ENCODE data around the gene CPXM1.
"Not testable (repeated sequence)": the region's sequence is repeated elsewhere in the genome, so short reads cannot be mapped to it uniquely, and the experiment has no call there.

CPXM1 gene

GRCh38 chr20:2820896-2821869 is 20.8 kb upstream of the CPXM1 start:
- DNase-seq (ENCODE audit: low spot score) = no peak

GRCh38 chr20:2820084-2820895 is 19.9 kb upstream of the CPXM1 start:
- DNase-seq (ENCODE audit: low spot score) = no peak

DNA sequence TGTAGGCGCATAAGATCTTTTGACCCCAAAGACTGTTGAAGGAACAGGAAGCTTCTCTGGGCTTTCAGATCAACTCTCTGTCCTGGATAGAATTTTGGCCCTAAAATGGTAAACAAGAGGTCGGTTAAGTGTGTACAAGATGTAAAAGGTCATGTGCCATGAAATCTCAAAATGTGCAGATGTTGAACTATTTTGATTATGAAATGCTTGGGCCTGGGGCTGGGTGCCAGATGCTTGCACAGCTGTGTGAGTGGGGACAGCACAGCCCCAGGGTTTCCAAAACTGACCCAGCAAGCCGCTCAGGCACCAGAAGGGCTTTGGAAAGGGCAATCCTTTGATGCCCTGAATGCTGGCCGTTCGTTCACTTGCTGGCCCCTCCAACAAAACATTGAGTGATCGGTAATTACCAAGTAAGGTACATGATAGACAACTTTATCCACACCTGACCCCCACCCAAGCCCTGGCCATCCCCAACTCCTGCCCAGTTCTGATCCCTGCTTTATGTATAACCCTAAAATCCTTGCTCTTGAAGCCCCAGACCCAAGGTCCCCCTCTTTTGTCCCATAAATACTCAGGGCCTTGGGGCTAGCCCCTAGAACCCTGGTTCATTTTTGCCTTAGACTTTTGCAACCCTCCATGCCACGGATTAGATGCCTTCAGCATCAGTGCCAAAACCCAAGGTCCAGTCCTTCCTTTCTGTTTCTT is 17.6 kb upstream of the CPXM1 start:
- no peak for DNase-seq (ENCODE audit: low spot score)

GRCh38 chr20:2817341-2817726 is 16.9 kb upstream of the CPXM1 start:
- DNase-seq (ENCODE audit: low spot score) = no peak

GRCh38 chr20:2816583-2817340 is 16.3 kb upstream of the CPXM1 start:
- DNase-seq (ENCODE audit: low spot score) = no peak

DNA sequence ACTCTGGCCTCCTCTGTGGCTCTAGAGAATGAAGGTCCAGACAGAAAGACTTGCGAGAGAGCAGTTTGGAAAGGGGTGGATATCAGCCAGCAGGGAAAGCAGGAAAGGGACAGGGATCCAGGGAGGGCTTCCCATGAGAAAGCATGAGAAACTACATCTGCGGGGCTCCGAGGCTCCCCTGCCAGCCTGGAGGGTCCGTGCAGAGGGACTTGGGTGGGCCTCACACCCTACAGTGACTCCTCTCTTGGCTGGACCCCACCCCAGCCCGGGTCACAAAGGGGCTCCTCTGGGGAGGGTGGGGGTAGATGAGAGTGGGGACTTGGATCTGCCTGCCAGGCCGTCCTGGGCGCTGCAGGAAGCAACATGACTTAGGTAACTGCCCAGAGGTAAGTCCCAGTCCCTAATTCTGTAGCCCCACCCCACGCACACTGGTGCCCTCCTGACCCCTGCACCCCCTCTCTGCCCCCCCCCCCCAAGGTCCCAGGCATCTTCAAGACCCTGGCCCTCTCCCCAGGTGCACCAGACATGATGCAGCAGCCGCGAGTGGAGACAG is 15.7 kb upstream of the CPXM1 start, which contains the start of gene TMEM239:
Gene TMEM239 (plus strand): TSS at position 335 of the 553 bp plus-strand sequence. CDS start 191 bp downstream, at position 526.
- DNase-seq (ENCODE audit: low spot score) = no peak

GRCh38 chr20:2815242-2815900 is 14.9 kb upstream of the CPXM1 start:
- DNase-seq (ENCODE audit: low spot score) = no peak

DNA sequence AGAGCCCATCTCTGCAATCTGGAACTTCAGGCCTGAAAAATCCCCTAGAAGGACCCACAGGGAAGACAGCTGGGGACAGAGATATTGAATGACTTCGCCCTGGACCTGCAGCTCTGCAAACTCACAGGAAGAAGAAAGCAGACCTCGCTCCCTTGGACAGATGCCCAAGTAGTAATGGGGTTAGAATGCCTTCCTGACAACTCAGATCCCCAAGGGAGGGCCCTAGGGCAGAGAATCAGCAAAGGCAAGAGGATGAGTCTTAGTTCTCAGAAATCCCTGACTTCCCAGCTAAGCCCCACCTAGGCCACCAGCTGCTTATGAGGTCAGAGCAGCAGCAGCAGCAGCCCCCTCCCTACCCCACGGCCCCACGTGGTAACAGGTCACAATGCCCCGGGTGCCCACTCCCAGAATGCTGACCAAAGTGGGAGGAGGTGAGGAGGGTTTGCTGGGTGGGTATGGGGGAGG is 14.2 kb upstream of the CPXM1 start, which contains the start of gene C20orf141:
Gene C20orf141 (plus strand): TSS at position 401 of the 465 bp plus-strand sequence. CDS start 198 bp downstream, outside the sequence.
- DNase-seq (ENCODE audit: low spot score) = no peak

- no peak for DNase-seq (ENCODE audit: low spot score)
These were observed 13.6 kb upstream of the CPXM1 start for GRCh38 chr20:2814076-2814475.

GRCh38 chr20:2812189-2812588 is 11.8 kb upstream of the CPXM1 start:
- no peak for DNase-seq (ENCODE audit: low spot score)

GRCh38 chr20:2809690-2810089 is 9.3 kb upstream of the CPXM1 start:
- no peak for DNase-seq (ENCODE audit: low spot score)

DNA sequence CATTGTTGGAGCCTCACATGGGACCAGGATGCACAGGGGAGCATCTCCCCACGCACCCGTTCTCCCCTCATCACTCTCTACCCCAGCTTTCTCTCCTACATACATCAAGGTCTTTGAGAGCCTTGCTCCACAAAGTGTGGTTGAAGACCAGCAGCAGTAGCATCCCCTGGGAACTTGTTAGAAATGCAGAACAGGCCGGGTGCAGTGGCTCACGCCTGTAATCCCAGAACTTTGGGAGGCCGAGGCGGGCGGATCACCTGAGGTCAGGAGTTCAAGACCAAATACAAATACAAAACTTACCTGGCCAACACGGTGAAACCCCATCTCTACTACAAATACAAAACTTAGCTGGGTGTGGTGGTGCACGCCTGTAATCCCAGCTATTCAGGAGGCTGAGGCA is 7.5 kb upstream of the CPXM1 start:
- not testable (repeated sequence) for DNase-seq (ENCODE audit: low spot score)

DNA sequence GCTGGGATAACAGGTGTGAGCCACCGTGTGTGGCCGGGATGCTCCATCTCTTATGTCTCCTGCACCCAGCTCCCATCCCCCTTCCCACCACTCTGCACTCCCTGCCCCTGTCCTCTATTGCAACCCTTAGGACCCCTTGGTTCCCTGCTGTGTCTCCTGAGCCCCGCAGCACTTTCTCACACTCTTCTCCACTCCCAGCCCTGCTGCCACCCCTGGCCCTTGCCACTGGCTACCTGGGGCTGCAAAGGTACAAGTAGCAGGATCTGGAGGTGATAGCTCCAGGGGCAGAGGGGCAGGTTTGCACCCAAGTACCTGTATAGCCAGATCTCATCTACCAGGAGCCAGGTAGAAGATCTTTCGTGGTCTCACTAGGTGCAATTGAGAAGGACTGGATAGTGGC is 6.6 kb upstream of the CPXM1 start:
- DNase-seq (ENCODE audit: low spot score) = no peak

- DNase-seq (ENCODE audit: low spot score) = no peak
These were observed 5.9 kb upstream of the CPXM1 start for GRCh38 chr20:2806351-2806701.

DNA sequence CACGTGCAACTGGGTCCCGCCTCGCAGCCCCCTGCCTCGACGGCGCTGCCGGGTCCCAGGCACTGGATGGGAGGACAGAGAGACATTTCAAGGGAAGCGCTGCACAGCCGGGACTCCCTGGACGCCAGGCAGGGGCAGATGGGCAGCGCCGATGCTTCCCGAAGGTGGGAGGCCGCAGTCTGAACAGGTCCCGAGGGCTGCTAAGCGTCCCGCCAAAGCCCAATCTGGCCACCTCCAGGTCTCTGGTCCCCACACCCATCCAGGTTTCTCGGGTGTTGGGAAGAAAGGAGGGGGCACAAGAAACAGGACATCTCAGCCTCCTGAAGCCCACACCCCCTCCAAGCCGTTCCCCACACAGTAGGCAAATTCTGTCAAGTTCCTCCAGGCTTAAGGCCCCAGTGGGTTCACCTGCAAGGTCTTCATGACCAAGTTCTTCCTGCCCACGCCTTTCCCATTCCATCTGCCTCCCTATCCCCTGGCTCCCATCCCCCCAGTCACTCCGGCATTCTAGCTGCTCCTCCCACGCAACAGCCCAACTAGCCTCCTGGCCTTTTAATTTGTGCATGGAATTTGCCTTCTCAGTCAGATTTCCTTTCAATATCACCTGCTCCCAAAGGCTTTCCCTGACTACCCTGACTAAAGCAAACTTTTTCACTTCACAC is 5.4 kb upstream of the CPXM1 start:
- DNase-seq (ENCODE audit: low spot score) = no peak

DNA sequence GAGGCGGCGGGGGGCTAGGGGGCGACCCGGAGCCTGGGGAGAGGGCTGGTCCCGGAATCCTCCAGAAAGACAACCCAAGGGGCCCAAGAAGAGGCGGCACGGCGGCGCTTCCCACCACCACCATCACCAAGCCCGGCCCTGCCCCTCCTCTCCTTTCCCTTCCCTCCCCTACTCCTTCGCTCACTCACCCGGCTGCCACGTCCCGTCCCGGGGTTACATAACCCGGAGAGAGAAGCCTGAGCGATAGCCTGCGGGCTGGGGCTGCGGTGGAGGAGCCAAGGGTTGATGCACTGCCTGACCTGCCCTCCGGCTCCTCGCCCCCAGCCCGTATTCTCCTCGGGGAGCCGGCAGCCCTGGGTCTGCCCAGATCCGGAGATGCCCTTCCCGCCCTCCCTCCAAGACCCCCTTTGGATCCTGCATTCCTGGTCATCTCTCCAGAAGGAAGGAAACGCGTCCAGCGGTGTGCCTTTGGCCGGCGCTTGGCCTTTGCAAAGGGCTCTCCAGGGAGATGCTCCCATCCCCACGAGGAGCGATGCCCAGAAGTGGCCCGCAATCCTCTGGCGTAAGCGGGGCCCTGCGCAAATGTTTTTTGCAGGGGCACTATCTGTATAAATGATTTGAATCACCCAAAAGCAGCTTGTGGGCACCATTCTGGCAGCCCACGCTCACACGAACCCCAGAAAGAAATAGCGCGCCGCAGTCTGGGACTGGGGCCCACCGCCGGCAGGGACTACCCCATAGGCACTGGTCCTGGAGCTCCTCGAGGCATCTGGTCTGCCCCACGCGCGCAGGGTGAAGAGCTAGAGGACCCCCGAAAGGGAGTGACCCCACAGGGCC is 4.6 kb upstream of the CPXM1 start:
- DNase-seq (ENCODE audit: low spot score) = no peak

- DNase-seq (ENCODE audit: low spot score) = no peak
These were observed 3.8 kb upstream of the CPXM1 start for GRCh38 chr20:2804041-2804828.

DNA sequence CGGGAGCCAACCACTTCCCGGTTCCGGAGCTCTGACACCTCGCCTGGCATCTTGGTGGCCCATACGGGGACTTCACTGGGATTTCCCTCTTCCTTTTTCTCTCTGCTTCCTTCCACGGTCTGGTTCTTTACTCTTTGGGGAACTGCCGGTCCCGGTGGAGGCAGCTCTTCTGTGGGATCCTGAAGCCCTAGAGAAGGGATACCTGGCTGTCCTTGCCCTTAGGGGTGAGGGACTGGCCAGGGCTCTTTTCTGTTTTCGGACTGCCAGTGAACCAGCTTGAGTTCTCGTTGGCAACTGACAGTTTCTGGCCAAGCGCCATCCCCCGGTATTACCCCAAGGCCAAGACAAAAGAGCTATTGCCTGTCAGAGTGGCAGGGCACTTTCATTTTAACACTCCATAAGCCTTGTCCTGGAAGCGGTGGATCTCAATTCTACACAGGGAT is 880 bp upstream of the CPXM1 start:
- no peak for DNase-seq (ENCODE audit: low spot score)

Measured in CD4-positive, alpha-beta T cell treated with Interleukin-6 at 100 ng/mL for 8 hours (primary cell).